K562 (cell line): Measurements from ENCODE around the gene GAK. TPM values are rescaled to one million over a fixed set of nuclear protein-coding genes. Genes with fewer than 3 reads are reported as not detected.

ENCODE experiments used
- ATAC-seq: fragments of 200-7000 bp; cut with Tn5 transposase; 3 replicates; pipeline ENCODE4 v1.9.1; 2020; ENCODE audit warnings: moderate library complexity
- BruUV-seq: library from RNA; stranded (reverse); fragments of 400-500 nt; replicated peaks from 2 replicates; lab custom pipeline; 2021; lab: Mats Ljungman, UMichigan
- CTCF ChIA-PET: fragments of 300-600 bp; formaldehyde crosslinking; extraction: SDS; loops from one replicate; lab custom pipeline; 2021; ENCODE audit warnings: low intra/inter-chr PET ratio; lab: Yijun Ruan, JAX
- POLR2A ChIA-PET: fragments of 300-600, 350-650 bp; sonication (Branson Sonifier 250); formaldehyde crosslinking; extraction: SDS; loops from one replicate; lab custom pipeline; 2021; ENCODE audit warnings: antibody characterized with exemption, inconsistent platforms; lab: Yijun Ruan, JAX
- DNase-seq, 4 experiments: peaks; one replicate each; pipeline versions ENCODE4 v3.0.0 to v3.0.0-alpha.2; 2011 to 2018; ENCODE audit warnings: low spot score in 3 of 4, mixed read lengths in 3 of 4; ENCODE audit errors: extremely low read depth in 1 of 4
- FAIRE-seq: peaks from 2 replicates; lab custom pipeline; 2011; peaks lifted over from hg19 to GRCh38; lab: Jason Lieb, UNC
- H2AFZ ChIP-seq: 2 replicates; pipeline ENCODE4 v1.6.0; 2011; ENCODE audit warnings: low read depth, low read length, control low read depth, inconsistent platforms
- H3K27ac ChIP-seq: fragments of 200-600 bp; 3 replicates; pipeline ENCODE4 v1.8.0; 2011; ENCODE audit warnings: low read depth, mild to moderate bottlenecking, control low read depth, inconsistent platforms, low read length, moderate library complexity, mixed read lengths; ENCODE audit errors: extremely low read depth
- H3K27me3 ChIP-seq, 2 experiments: fragments of 300-600 bp in 1 of 2; 2 replicates in 1 of 2; 3 replicates in 1 of 2; pipeline versions ENCODE4 v1.6.0 to v1.8.0; 2011; ENCODE audit warnings: inconsistent platforms in 2 of 2, low read length in 2 of 2, mild to moderate bottlenecking in 1 of 2, mixed read lengths in 1 of 2, moderate library complexity in 1 of 2; ENCODE audit not compliant: control insufficient read depth in 2 of 2, insufficient read depth in 2 of 2
- H3K36me3 ChIP-seq: fragments of 300-600 bp; 3 replicates; pipeline ENCODE4 v1.8.0; 2011; ENCODE audit warnings: mild to moderate bottlenecking, low read length, inconsistent platforms; ENCODE audit not compliant: control insufficient read depth, insufficient read depth
- H3K4me1 ChIP-seq, 2 experiments: fragments of 200-600 bp in 1 of 2; replicated peaks in 1 of 2; 2 replicates in 1 of 2; 3 replicates in 1 of 2; pipeline versions ENCODE4 v1.5.1 to v1.8.0; 2011; ENCODE audit warnings: inconsistent platforms in 2 of 2, low read length in 2 of 2, mild to moderate bottlenecking in 1 of 2, mixed read lengths in 1 of 2, moderate library complexity in 1 of 2; ENCODE audit not compliant: control insufficient read depth in 2 of 2, insufficient read depth in 2 of 2
- H3K4me2 ChIP-seq: 2 replicates; pipeline ENCODE4 v1.6.1; 2011; ENCODE audit warnings: low read length, control low read depth, inconsistent platforms, mixed read lengths; ENCODE audit not compliant: insufficient read depth
- H3K4me3 ChIP-seq: fragments of 200-600 bp; sonication (generic), shearing (Covaris generic); 2 replicates; pipeline ENCODE4 v1.5.1; 2016; ENCODE audit warnings: control low read depth, inconsistent platforms
- H3K79me2 ChIP-seq: fragments of 200-600 bp; 3 replicates; pipeline ENCODE4 v1.8.0; 2011; ENCODE audit warnings: low read length, inconsistent platforms; ENCODE audit not compliant: control insufficient read depth, insufficient read depth
- H3K9ac ChIP-seq, 2 experiments: 2 replicates each; pipeline versions ENCODE4 v1.6.0 to v1.6.1; 2011; ENCODE audit warnings: low read depth in 2 of 2, low read length in 2 of 2, control low read depth in 1 of 2, inconsistent platforms in 1 of 2, mild to moderate bottlenecking in 1 of 2, mixed read lengths in 1 of 2; ENCODE audit not compliant: insufficient read depth in 1 of 2
- H3K9me1 ChIP-seq: one replicate; pipeline ENCODE4 v1.6.0; 2011; ENCODE audit warnings: inconsistent platforms, mild to moderate bottlenecking, low read length, moderate library complexity; ENCODE audit not compliant: control insufficient read depth, insufficient read depth
- H3K9me3 ChIP-seq: replicated peaks from 2 replicates; pipeline ENCODE4 v1.5.1; 2011; ENCODE audit warnings: low read depth, low read length, inconsistent platforms; ENCODE audit not compliant: control insufficient read depth, insufficient read depth
- H4K20me1 ChIP-seq: replicated peaks from 2 replicates; pipeline ENCODE4 v1.6.1; 2011; ENCODE audit warnings: low read length, inconsistent platforms, mixed read lengths; ENCODE audit not compliant: control insufficient read depth, insufficient read depth
- CBX5 ChIP-seq: IDR thresholded peaks from 2 replicates; pipeline ENCODE4 v1.6.1; 2014; ENCODE audit warnings: low read depth, borderline replicate concordance
- FOXA3 ChIP-seq, 2 experiments: fragments of 450-650 bp in 1 of 2; sonication (generic) in 1 of 2; formaldehyde crosslinking; IDR thresholded peaks in 1 of 2; conservative IDR thresholded peaks in 1 of 2; 2 replicates each; pipeline versions ENCODE4 v1.4.0 to v1.8.0; 2020 to 2022; ENCODE audit warnings: mild to moderate bottlenecking in 2 of 2, missing genetic modification reagents in 1 of 2
- NEUROD1 ChIP-seq: fragments of 150-350 bp; IDR thresholded peaks from 2 replicates; pipeline ENCODE4 v1.6.1; 2014; ENCODE audit warnings: borderline replicate concordance, low read length, low read depth; ENCODE audit not compliant: partially characterized antibody
- NFXL1 ChIP-seq: fragments of 450-650 bp; formaldehyde crosslinking; IDR thresholded peaks from 2 replicates; pipeline ENCODE4 v1.4.0; 2021; ENCODE audit warnings: mild to moderate bottlenecking
- ZHX1 ChIP-seq: fragments of 150-350 bp; conservative IDR thresholded peaks from 2 replicates; pipeline ENCODE4 v1.6.1; 2014; ENCODE audit warnings: low read length
- ZNF407 ChIP-seq: fragments of 450-650 bp; IDR thresholded peaks from 2 replicates; pipeline ENCODE4 v1.6.1; 2016; ENCODE audit warnings: low read depth
- WGBS: fragments of 100-300 bp; shearing (Covaris generic); methylation state at CpG from one replicate; pipeline ENCODE4 v1.1.6; 2016; ENCODE audit warnings: low coverage, mixed read lengths; ENCODE audit not compliant: insufficient coverage; ENCODE audit errors: missing lambda C conversion rate; 5-methylcytosine and 5-hydroxymethylcytosine counted together
- in situ Hi-C: fragments of 300-500 bp; cut with MboI; formaldehyde crosslinking; loops from 4 replicates; pipeline ENCODE4 v1.15.0; 2018; ENCODE audit warnings: inconsistent platforms, mixed read lengths
- intact Hi-C: fragments of 100-400 bp; cut with micrococcal nuclease; formaldehyde crosslinking; loops from 2 replicates; pipeline ENCODE4 v1.14.2; 2022
- polyA plus RNA-seq, 8 experiments: library from polyadenylated mRNA; depleted of rRNA in 4 of 8; stranded (reverse) in 5 of 8; unstranded in 3 of 8; fragments of >200 nt; fragmentation: Nextera tagmentation in 2 of 8; fragmentation: Illumina TruSeq in 1 of 8; extraction: Ambion mirVana in 2 of 8; extraction: Trizol in 1 of 8; gene quantifications; 2 replicates each; pipeline versions ENCODE4 v1.2.1 to v1.2.3, GENCODE V29; 2011 to 2014; ENCODE audit warnings: inconsistent platforms in 1 of 8, missing spikeins in 1 of 8
- total RNA-seq, 7 experiments: library from RNA; depleted of rRNA in 6 of 7; stranded (reverse); fragments of >200 nt in 6 of 7; fragmentation: Illumina TruSeq in 2 of 7; extraction: Trizol in 2 of 7; gene quantifications; 2 replicates each; pipeline versions ENCODE4 v1.2.1 to v1.2.3, GENCODE V29; 2011 to 2021; ENCODE audit warnings: low replicate concordance in 1 of 7

Gene GAK
- total and polyA plus RNA-seq, 9 of the 15 experiments (the other 6 are each of a cell fraction or from before 2014, with no cell fraction given) = 1.3 to 102 (median 16.2) TPM

- in situ Hi-C loops = no loop called here
- TF ChIP-seq ZNF407 (no peak), FOXA3 (CRISPR knock-in tag; conservative IDR thresholded peaks at IDR 0.05 in 1 of 2, IDR thresholded peaks at IDR 0.05 in 1 of 2) (no peak), NEUROD1 (no peak), ZHX1 (no peak), NFXL1 (CRISPR knock-in tag) (no peak), CBX5 (no peak)
- TF ChIP-seq, all 486 proteins: peak for 0
- H3K9me3 ChIP-seq = no peaks in the 10 kb centered on the region; the same call in 1 of the 2 replicates
- H3K9ac ChIP-seq = no peak overlapping the region; a peak in 1 of 4 replicates
- H3K4me2 ChIP-seq = no peak overlapping the region
- no peaks in the 10 kb centered on the region for H3K79me2 ChIP-seq
- WGBS = 98% methylated on average over 8 of the region's 18 CpGs
- H3K9me1 ChIP-seq = no peaks in the 10 kb centered on the region
- ATAC-seq = no peak
- CTCF ChIA-PET = no interaction called here
- POLR2A ChIA-PET = no interaction called here
- H3K27ac ChIP-seq = no peak overlapping the region
- H3K36me3 ChIP-seq = peaks cover 41% of the 10 kb centered on the region; the same call in 2 of the 3 replicates
- H4K20me1 ChIP-seq = no peaks in the 10 kb centered on the region
- BruUV-seq = no TSS peak
- peaks cover 0 to 27% of the 10 kb centered on the region in 2 experiments; a peak in 2 of 5 replicates for H3K4me1 ChIP-seq
- H3K27me3 ChIP-seq = no peaks in the 10 kb centered on the region
- H3K4me3 ChIP-seq = no peak overlapping the region
- no peak for FAIRE-seq
- intact Hi-C loops = no loop called here
- DNase-seq = no peak
- no peak overlapping the region for H2AFZ ChIP-seq
These were observed 81.7 kb downstream of the GAK start for GRCh38 chr4:850323-850945.
